Ascending aorta (tissue), 2 donors: ENCODE results near the gene FXYD4. TPM values are rescaled to one million over a fixed set of nuclear protein-coding genes. Genes with fewer than 3 reads are reported as not detected.

ENCODE experiments used
- DNase-seq, 2 donors: peaks; one replicate each; pipeline ENCODE4 v3.0.0-alpha.2; 2019; ENCODE audit warnings: low spot score in 2 of 2
- H3K27ac ChIP-seq, 2 donors: fragments of 200-600 bp; sonication (generic); one replicate each; pipeline ENCODE4 v1.5.1; 2016 to 2017; ENCODE audit warnings: mild to moderate bottlenecking in 1 of 2
- H3K27me3 ChIP-seq: fragments of 200-600 bp; sonication (generic); one replicate; pipeline ENCODE4 v1.5.1; 2017
- H3K36me3 ChIP-seq, 2 donors: fragments of 200-600 bp; sonication (generic); one replicate each; pipeline ENCODE4 v1.5.1; 2016
- H3K4me1 ChIP-seq, 2 donors: fragments of 200-600 bp; sonication (generic); one replicate each; pipeline ENCODE4 v1.5.1; 2016 to 2017; ENCODE audit warnings: mild to moderate bottlenecking in 1 of 2
- H3K4me3 ChIP-seq, 2 donors: fragments of 200-600 bp; sonication (generic); one replicate each; pipeline ENCODE4 v1.5.1; 2016 to 2017; ENCODE audit warnings: mild to moderate bottlenecking in 1 of 2
- H3K9me3 ChIP-seq, 2 donors: fragments of 200-600 bp; sonication (generic); one replicate each; pipeline ENCODE4 v1.5.1; 2016
- intact Hi-C: fragments of 100-400 bp; cut with DNase I; formaldehyde crosslinking; loops from one replicate; pipeline ENCODE4 v1.15.1; 2023
- total RNA-seq: library from RNA; depleted of rRNA; stranded (reverse); fragments of >200 nt; gene quantifications from one replicate; pipeline ENCODE4 v1.1.0, GENCODE V29; 2016
- TF ChIP-seq, protein P1 (sequence below), 3 experiments: fragments of 200-600 bp in 2 of 3; fragments of 450-650 bp in 1 of 3; sonication (generic) in 2 of 3; IDR thresholded peaks; one replicate each; pipeline ENCODE4 v1.5.1; 2016 to 2019; ENCODE audit warnings: antibody characterized with exemption in 3 of 3, mild to moderate bottlenecking in 1 of 3, moderate library complexity in 1 of 3

Gene FXYD4
- total RNA-seq, 1 donor from 2014 or later: not detected

DNA sequence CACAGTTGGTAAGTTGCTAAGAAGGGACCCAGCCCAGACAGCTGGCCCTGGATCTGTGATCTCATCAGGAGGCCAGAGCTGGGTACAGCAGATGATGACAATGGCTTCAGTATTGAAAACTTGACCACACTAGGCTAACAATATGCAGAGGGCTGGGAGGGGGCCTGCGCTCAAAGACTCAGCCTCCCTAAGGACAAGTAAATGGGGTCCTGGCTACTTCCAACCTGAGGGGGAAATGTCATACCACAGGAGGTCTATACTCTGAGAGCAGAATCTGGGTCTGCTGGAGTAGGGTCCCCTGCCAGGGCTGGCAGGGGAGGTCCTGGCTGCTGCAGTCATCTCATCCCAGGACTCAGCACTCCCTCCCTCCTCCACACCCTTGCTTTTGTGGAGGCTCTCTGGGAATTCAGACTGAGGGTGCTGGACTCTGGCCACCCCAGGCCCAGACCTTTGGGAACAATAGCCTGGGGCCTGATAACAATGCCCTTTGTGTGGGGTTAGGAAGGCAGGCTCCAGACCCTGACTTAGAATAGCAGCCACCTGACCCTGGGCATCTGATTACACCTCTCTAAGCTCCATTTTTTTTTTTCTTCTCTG, 1.4 kb downstream of the FXYD4 start:
- Histone ChIP-seq H3K27ac (no peak overlapping the region), H3K27me3 (no peaks in the 10 kb centered on the region), H3K9me3 (no peaks in the 10 kb centered on the region), H3K36me3 (no peaks in the 10 kb centered on the region), H3K4me3 (no peak overlapping the region), H3K4me1 (no peaks in the 10 kb centered on the region)
- intact Hi-C loops: no loop called here
- TF ChIP-seq, protein P1, sequence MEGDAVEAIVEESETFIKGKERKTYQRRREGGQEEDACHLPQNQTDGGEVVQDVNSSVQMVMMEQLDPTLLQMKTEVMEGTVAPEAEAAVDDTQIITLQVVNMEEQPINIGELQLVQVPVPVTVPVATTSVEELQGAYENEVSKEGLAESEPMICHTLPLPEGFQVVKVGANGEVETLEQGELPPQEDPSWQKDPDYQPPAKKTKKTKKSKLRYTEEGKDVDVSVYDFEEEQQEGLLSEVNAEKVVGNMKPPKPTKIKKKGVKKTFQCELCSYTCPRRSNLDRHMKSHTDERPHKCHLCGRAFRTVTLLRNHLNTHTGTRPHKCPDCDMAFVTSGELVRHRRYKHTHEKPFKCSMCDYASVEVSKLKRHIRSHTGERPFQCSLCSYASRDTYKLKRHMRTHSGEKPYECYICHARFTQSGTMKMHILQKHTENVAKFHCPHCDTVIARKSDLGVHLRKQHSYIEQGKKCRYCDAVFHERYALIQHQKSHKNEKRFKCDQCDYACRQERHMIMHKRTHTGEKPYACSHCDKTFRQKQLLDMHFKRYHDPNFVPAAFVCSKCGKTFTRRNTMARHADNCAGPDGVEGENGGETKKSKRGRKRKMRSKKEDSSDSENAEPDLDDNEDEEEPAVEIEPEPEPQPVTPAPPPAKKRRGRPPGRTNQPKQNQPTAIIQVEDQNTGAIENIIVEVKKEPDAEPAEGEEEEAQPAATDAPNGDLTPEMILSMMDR (IDR thresholded peaks at IDR 0.05): no peak
- DNase-seq: no peak

- no peaks in the 10 kb centered on the region for H3K36me3 ChIP-seq
- DNase-seq: no peak
- H3K27ac ChIP-seq: no peak overlapping the region
- H3K27me3 ChIP-seq: no peaks in the 10 kb centered on the region
- H3K4me1 ChIP-seq: no peaks in the 10 kb centered on the region
- H3K4me3 ChIP-seq: no peak overlapping the region
- intact Hi-C loops: no loop called here
- no peaks in the 10 kb centered on the region for H3K9me3 ChIP-seq
- TF ChIP-seq, protein P1 (IDR thresholded peaks at IDR 0.05): no peak
Observed at GRCh38 chr10:43373461-43373860, 2.0 kb downstream of the FXYD4 start.

DNA sequence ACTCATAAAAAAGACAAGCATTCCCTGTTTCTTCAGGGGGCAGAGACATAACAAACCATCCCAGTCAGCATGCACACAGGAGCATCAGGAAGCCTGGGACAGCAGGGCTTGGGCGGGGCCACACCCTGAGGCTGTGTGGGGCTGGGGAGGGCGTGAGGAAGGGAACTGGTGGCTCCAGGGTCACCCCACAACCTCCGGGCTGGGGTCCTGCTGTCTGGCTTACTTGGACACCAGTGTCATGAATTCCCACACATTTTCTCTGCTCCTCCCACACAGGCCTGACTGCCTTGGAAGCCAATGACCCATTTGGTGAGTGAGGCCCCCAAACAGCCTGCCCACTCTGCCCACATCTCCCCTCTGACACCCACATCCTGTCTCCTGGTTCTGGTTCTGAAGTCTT, 2.8 kb downstream of the FXYD4 start:
- H3K4me1 ChIP-seq: no peaks in the 10 kb centered on the region
- intact Hi-C loops: no loop called here
- no peaks in the 10 kb centered on the region for H3K36me3 ChIP-seq
- no peaks in the 10 kb centered on the region for H3K27me3 ChIP-seq
- no peak for DNase-seq
- no peaks in the 10 kb centered on the region for H3K9me3 ChIP-seq
- no peak overlapping the region for H3K4me3 ChIP-seq
- H3K27ac ChIP-seq: no peak overlapping the region
- TF ChIP-seq, protein P1 (IDR thresholded peaks at IDR 0.05): no peak

- no peaks in the 10 kb centered on the region for H3K4me1 ChIP-seq
- no peaks in the 10 kb centered on the region for H3K36me3 ChIP-seq
- intact Hi-C loops: no loop called here
- no peaks in the 10 kb centered on the region for H3K27me3 ChIP-seq
- no peak overlapping the region for H3K27ac ChIP-seq
- H3K4me3 ChIP-seq: no peak overlapping the region
- DNase-seq: no peak
- TF ChIP-seq, protein P1 (IDR thresholded peaks at IDR 0.05): no peak
- no peaks in the 10 kb centered on the region for H3K9me3 ChIP-seq
Observed at GRCh38 chr10:43375401-43376020, 4.1 kb downstream of the FXYD4 start.

DNA sequence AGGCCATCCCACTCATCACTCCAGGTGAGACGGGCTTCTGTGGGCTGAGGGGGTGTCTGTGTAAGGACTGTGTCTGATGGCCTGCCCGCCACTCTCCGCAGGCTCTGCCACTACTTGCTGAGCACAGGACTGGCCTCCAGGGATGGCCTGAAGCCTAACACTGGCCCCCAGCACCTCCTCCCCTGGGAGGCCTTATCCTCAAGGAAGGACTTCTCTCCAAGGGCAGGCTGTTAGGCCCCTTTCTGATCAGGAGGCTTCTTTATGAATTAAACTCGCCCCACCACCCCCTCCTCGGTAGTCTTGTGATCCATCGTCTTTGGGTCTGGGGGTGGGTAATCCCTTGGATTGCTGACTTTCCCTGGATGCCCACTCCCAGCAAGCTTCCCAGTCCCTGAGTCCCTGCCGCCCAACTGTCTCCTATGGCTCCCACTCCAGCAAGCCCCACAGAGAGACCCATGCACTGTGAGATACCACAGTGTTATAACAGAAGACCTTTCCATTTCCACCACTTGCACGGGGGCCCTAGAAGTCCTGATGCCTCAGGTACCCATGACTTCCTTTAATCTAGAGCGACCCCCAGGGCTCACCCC, 4.7 kb downstream of the FXYD4 start:
- intact Hi-C loops: no loop called here
- H3K36me3 ChIP-seq: no peaks in the 10 kb centered on the region
- H3K4me1 ChIP-seq: no peaks in the 10 kb centered on the region
- H3K4me3 ChIP-seq: no peak overlapping the region
- H3K9me3 ChIP-seq: no peaks in the 10 kb centered on the region
- H3K27me3 ChIP-seq: no peaks in the 10 kb centered on the region
- TF ChIP-seq, protein P1 (IDR thresholded peaks at IDR 0.05): no peak
- no peak overlapping the region for H3K27ac ChIP-seq
- no peak for DNase-seq
